Measurements from ENCODE around the gene ARHGAP31.

Gene ARHGAP31

GRCh38 chr3:119396870-119397269 is 102.7 kb downstream of the ARHGAP31 start:
- no peak for DNase-seq

GRCh38 chr3:119400466-119400865 is 106.3 kb downstream of the ARHGAP31 start:
- DNase-seq: no peak

- DNase-seq: no peak
Measured at GRCh38 chr3:119401069-119401468, 106.9 kb downstream of the ARHGAP31 start.

- DNase-seq: no peak
Measured at GRCh38 chr3:119401503-119402440, 107.6 kb downstream of the ARHGAP31 start.

- no peak for DNase-seq
Measured at GRCh38 chr3:119402791-119403190, 108.6 kb downstream of the ARHGAP31 start.

GRCh38 chr3:119403201-119403600 is 109.0 kb downstream of the ARHGAP31 start:
- no peak for DNase-seq

- no peak for DNase-seq
Measured at GRCh38 chr3:119405315-119405714, 111.1 kb downstream of the ARHGAP31 start.

- DNase-seq: no peak
Measured at GRCh38 chr3:119408243-119408950, 114.2 kb downstream of the ARHGAP31 start.

GRCh38 chr3:119409844-119410243 is 115.7 kb downstream of the ARHGAP31 start:
- no peak for DNase-seq

GRCh38 chr3:119413603-119414280 is 119.6 kb downstream of the ARHGAP31 start:
- DNase-seq: no peak

- no peak for DNase-seq
Measured at GRCh38 chr3:119416873-119417272, 122.7 kb downstream of the ARHGAP31 start.

GRCh38 chr3:119417771-119418512 is 123.8 kb downstream of the ARHGAP31 start:
- DNase-seq: no peak

GRCh38 chr3:119418641-119419040 is 124.5 kb downstream of the ARHGAP31 start:
- DNase-seq: no peak

GRCh38 chr3:119420196-119420595 is 126.0 kb downstream of the ARHGAP31 start:
- no peak for DNase-seq

- no peak for DNase-seq
Measured at GRCh38 chr3:119427669-119428068, 133.5 kb downstream of the ARHGAP31 start.

GRCh38 chr3:119428538-119428937 is 134.4 kb downstream of the ARHGAP31 start:
- DNase-seq: no peak

- DNase-seq: no peak
Measured at GRCh38 chr3:119433613-119434325, 139.6 kb downstream of the ARHGAP31 start.

- no peak for DNase-seq
Measured at GRCh38 chr3:119434703-119435102, 140.5 kb downstream of the ARHGAP31 start.

- DNase-seq: no peak
Measured at GRCh38 chr3:119436977-119437376, 142.8 kb downstream of the ARHGAP31 start.

- DNase-seq: no peak
Measured at GRCh38 chr3:119437691-119438258, 143.6 kb downstream of the ARHGAP31 start.

GRCh38 chr3:119443179-119443578 is 149.0 kb downstream of the ARHGAP31 start:
- no peak for DNase-seq

GRCh38 chr3:119444590-119444989 is 150.4 kb downstream of the ARHGAP31 start:
- no peak for DNase-seq

All from activated CD4-positive, CD25-positive, alpha-beta regulatory T cell treated with anti-CD3 and anti-CD28 coated beads, Interleukin-2, amount 50 U/mL, for 72 hours (primary cell).